IPS-11a (cell line): ENCODE measurements around the gene CRYBG2.
"Not testable (repeated sequence)": the region's sequence is repeated elsewhere in the genome, so short reads cannot be mapped to it uniquely, and the experiment has no call there.

ENCODE experiments used
- H3K4me3 ChIP-seq: one replicate; pipeline ENCODE4 v1.5.1; 2013; ENCODE audit warnings: low read depth, low read length, control low read depth

Gene CRYBG2

GRCh38 chr1:26296340-26297056 is 57.4 kb downstream of the CRYBG2 start:
- no peak overlapping the region for H3K4me3 ChIP-seq

GRCh38 chr1:26295194-26296138 is 58.5 kb downstream of the CRYBG2 start:
- no peak overlapping the region for H3K4me3 ChIP-seq

GRCh38 chr1:26293911-26294463 is 59.9 kb downstream of the CRYBG2 start:
- H3K4me3 ChIP-seq: no peak overlapping the region

GRCh38 chr1:26292735-26293134 is 61.2 kb downstream of the CRYBG2 start:
- not testable (repeated sequence) for H3K4me3 ChIP-seq

- H3K4me3 ChIP-seq: no peak overlapping the region
These were observed 62.0 kb downstream of the CRYBG2 start for GRCh38 chr1:26291939-26292338.

GRCh38 chr1:26291433-26291832 is 62.5 kb downstream of the CRYBG2 start:
- no peak overlapping the region for H3K4me3 ChIP-seq

- no peak overlapping the region for H3K4me3 ChIP-seq
These were observed 63.1 kb downstream of the CRYBG2 start for GRCh38 chr1:26290882-26291261.

GRCh38 chr1:26290122-26290881 is 63.6 kb downstream of the CRYBG2 start:
- no peak overlapping the region for H3K4me3 ChIP-seq

- no peak overlapping the region for H3K4me3 ChIP-seq
These were observed 64.5 kb downstream of the CRYBG2 start for GRCh38 chr1:26289158-26290059.

GRCh38 chr1:26288311-26288941 is 65.5 kb downstream of the CRYBG2 start:
- H3K4me3 ChIP-seq: no peak overlapping the region

GRCh38 chr1:26287811-26288210 is 66.1 kb downstream of the CRYBG2 start:
- H3K4me3 ChIP-seq: no peak overlapping the region

GRCh38 chr1:26287033-26287711 is 66.8 kb downstream of the CRYBG2 start:
- no peak overlapping the region for H3K4me3 ChIP-seq

GRCh38 chr1:26286064-26286416 is 67.9 kb downstream of the CRYBG2 start:
- no peak overlapping the region for H3K4me3 ChIP-seq

GRCh38 chr1:26285366-26286063 is 68.4 kb downstream of the CRYBG2 start:
- no peak overlapping the region for H3K4me3 ChIP-seq

- no peak overlapping the region for H3K4me3 ChIP-seq
These were observed 69.2 kb downstream of the CRYBG2 start for GRCh38 chr1:26284597-26285347.

- H3K4me3 ChIP-seq: no peak overlapping the region
These were observed 69.9 kb downstream of the CRYBG2 start for GRCh38 chr1:26283871-26284596.

GRCh38 chr1:26283279-26283853 is 70.6 kb downstream of the CRYBG2 start:
- H3K4me3 ChIP-seq: no peak overlapping the region
